ENCODE measurements around the gene AGBL4. TPM values are rescaled to one million over a fixed set of nuclear protein-coding genes. Genes with fewer than 3 reads are reported as not detected.

The AGBL4 gene
- total RNA-seq, 4 donors from 2014 or later: 0.08 to 0.71 (median 0.60) TPM

- TF ChIP-seq POLR2A (IDR thresholded peaks at IDR 0.05) (no peak), CTCF (IDR thresholded peaks at IDR 0.05) (no peak)
- H3K4me3 ChIP-seq (ENCODE audit: low read depth, poor library complexity, severe bottlenecking): no peak overlapping the region
- no peak for DNase-seq (ENCODE audit: low spot score in 2 of 2)
- 23 to 32% methylated on average over 4 of the region's 4 CpGs for WGBS, 2 donors
- intact Hi-C loops (cut with DNase I; ENCODE audit: low total_unique reads): no loop called here
Measured at GRCh38 chr1:48807554-48808260, 1216.0 kb downstream of the AGBL4 start.

GRCh38 chr1:48803474-48803873 lies 1220.3 kb downstream of the AGBL4 start:
- DNase-seq (ENCODE audit: low spot score in 2 of 2): no peak
- no peak overlapping the region for H3K4me3 ChIP-seq (ENCODE audit: low read depth, poor library complexity, severe bottlenecking)
- TF ChIP-seq CTCF (IDR thresholded peaks at IDR 0.05): no peak
- no peak for TF ChIP-seq POLR2A (IDR thresholded peaks at IDR 0.05)
- intact Hi-C loops (cut with DNase I; ENCODE audit: low total_unique reads): no loop called here

- intact Hi-C loops (cut with DNase I; ENCODE audit: low total_unique reads): no loop called here
- TF ChIP-seq POLR2A (IDR thresholded peaks at IDR 0.05): no peak
- TF ChIP-seq CTCF (IDR thresholded peaks at IDR 0.05): no peak
- no peak overlapping the region for H3K4me3 ChIP-seq (ENCODE audit: low read depth, poor library complexity, severe bottlenecking)
- WGBS, 2 donors: 0% methylated on average over 1 of the region's 1 CpG
- no peak for DNase-seq (ENCODE audit: low spot score in 2 of 2)
Measured at GRCh38 chr1:48794816-48795215, 1228.9 kb downstream of the AGBL4 start.

GRCh38 chr1:48793863-48794262 lies 1229.9 kb downstream of the AGBL4 start:
- no peak overlapping the region for H3K4me3 ChIP-seq (ENCODE audit: low read depth, poor library complexity, severe bottlenecking)
- DNase-seq (ENCODE audit: low spot score in 2 of 2): no peak
- 29 to 61% methylated on average over 1 of the region's 1 CpG for WGBS, 2 donors
- TF ChIP-seq CTCF (IDR thresholded peaks at IDR 0.05): no peak
- TF ChIP-seq POLR2A (IDR thresholded peaks at IDR 0.05): no peak
- intact Hi-C loops (cut with DNase I; ENCODE audit: low total_unique reads): no loop called here

- intact Hi-C loops (cut with DNase I; ENCODE audit: low total_unique reads): no loop called here
- H3K4me3 ChIP-seq (ENCODE audit: low read depth, poor library complexity, severe bottlenecking): no peak overlapping the region
- no peak for DNase-seq (ENCODE audit: low spot score in 2 of 2)
- TF ChIP-seq CTCF (IDR thresholded peaks at IDR 0.05): no peak
- no peak for TF ChIP-seq POLR2A (IDR thresholded peaks at IDR 0.05)
- 58 to 61% methylated on average over 1 of the region's 1 CpG for WGBS, 2 donors
Measured at GRCh38 chr1:48792961-48793360, 1230.8 kb downstream of the AGBL4 start.

GRCh38 chr1:48790397-48790796 lies 1233.4 kb downstream of the AGBL4 start:
- intact Hi-C loops (cut with DNase I; ENCODE audit: low total_unique reads): no loop called here
- H3K4me3 ChIP-seq (ENCODE audit: low read depth, poor library complexity, severe bottlenecking): no peak overlapping the region
- DNase-seq (ENCODE audit: low spot score in 2 of 2): no peak
- TF ChIP-seq POLR2A (IDR thresholded peaks at IDR 0.05) (no peak), CTCF (IDR thresholded peaks at IDR 0.05) (no peak)

Data from lower leg skin (tissue), 4 donors.